Peyer's patch (tissue), 4 donors: ENCODE measurements around the gene PLA2G4E. TPM values are rescaled to one million over a fixed set of nuclear protein-coding genes. Genes with fewer than 3 reads are reported as not detected.

Experiments
- DNase-seq, 3 donors: peaks; one replicate each; pipeline ENCODE4 v3.0.0-alpha.2; 2017 to 2019
- H3K27ac ChIP-seq, 4 donors: fragments of 200-600 bp; sonication (generic); one replicate each; pipeline ENCODE4 v1.5.1; 2016 to 2019
- H3K27me3 ChIP-seq, 2 donors: fragments of 200-600 bp; sonication (generic); one replicate each; pipeline ENCODE4 v1.5.1; 2019
- H3K36me3 ChIP-seq, 3 donors: fragments of 200-600 bp; sonication (generic); one replicate each; pipeline ENCODE4 v1.5.1; 2016 to 2019
- H3K4me1 ChIP-seq, 4 donors: fragments of 200-600 bp; sonication (generic); one replicate each; pipeline ENCODE4 v1.5.1; 2016 to 2019
- H3K4me3 ChIP-seq, 4 donors: fragments of 200-600 bp; sonication (generic); 1 replicate in 3 of 4; 2 replicates in 1 of 4; pipeline ENCODE4 v1.5.1; 2016 to 2019; ENCODE audit warnings: mild to moderate bottlenecking in 1 of 4
- H3K9me3 ChIP-seq, 4 donors: fragments of 200-600 bp; sonication (generic); one replicate each; pipeline ENCODE4 v1.5.1; 2016 to 2019; ENCODE audit warnings: mild to moderate bottlenecking in 1 of 4
- POLR2A ChIP-seq, 2 donors: fragments of 450-650 bp; IDR thresholded peaks; one replicate each; pipeline ENCODE4 v1.5.1; 2017; ENCODE audit warnings: antibody characterized with exemption in 2 of 2, mild to moderate bottlenecking in 2 of 2, moderate library complexity in 2 of 2
- total RNA-seq, 4 donors: library from RNA; depleted of rRNA; stranded (reverse); fragments of >200 nt; gene quantifications; one replicate each; pipeline ENCODE4 v1.1.0, GENCODE V29; 2016
- TF ChIP-seq, protein P1 (sequence below), 6 experiments: fragments of 450-650 bp in 4 of 6; fragments of 200-600 bp in 2 of 6; sonication (generic) in 1 of 6; IDR thresholded peaks; one replicate each; pipeline ENCODE4 v1.5.1; 2017 to 2019; ENCODE audit warnings: antibody characterized with exemption in 6 of 6, mild to moderate bottlenecking in 3 of 6, moderate library complexity in 1 of 6

The PLA2G4E gene
- total RNA-seq, 4 donors from 2014 or later = 1.5 TPM; not detected in 3

DNA sequence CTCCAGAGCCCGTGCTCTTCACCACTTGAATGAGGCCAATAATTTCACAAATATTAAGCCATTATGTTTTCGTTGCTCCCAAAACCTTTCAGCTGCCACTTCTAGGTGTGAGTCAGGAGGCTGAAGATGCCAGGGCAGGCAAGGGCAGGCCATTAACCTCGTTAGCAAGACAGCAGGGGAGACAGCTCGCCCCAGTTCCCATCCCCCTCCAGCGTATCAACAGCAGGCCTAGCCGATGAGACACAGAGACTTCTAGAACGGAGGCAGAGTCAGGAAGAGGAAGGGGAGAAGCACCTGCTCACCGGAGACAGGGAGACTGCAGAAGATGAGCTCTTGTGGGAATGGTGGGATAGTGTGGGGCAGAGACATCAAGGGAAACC, 28.0 kb upstream of the PLA2G4E start:
- Histone ChIP-seq H3K36me3 (no peaks in the 10 kb centered on the region), H3K27me3 (no peaks in the 10 kb centered on the region), H3K4me1 (no peaks in the 10 kb centered on the region), H3K4me3 (no peak overlapping the region), H3K27ac (no peak overlapping the region), H3K9me3 (no peaks in the 10 kb centered on the region)
- TF ChIP-seq, protein P1, sequence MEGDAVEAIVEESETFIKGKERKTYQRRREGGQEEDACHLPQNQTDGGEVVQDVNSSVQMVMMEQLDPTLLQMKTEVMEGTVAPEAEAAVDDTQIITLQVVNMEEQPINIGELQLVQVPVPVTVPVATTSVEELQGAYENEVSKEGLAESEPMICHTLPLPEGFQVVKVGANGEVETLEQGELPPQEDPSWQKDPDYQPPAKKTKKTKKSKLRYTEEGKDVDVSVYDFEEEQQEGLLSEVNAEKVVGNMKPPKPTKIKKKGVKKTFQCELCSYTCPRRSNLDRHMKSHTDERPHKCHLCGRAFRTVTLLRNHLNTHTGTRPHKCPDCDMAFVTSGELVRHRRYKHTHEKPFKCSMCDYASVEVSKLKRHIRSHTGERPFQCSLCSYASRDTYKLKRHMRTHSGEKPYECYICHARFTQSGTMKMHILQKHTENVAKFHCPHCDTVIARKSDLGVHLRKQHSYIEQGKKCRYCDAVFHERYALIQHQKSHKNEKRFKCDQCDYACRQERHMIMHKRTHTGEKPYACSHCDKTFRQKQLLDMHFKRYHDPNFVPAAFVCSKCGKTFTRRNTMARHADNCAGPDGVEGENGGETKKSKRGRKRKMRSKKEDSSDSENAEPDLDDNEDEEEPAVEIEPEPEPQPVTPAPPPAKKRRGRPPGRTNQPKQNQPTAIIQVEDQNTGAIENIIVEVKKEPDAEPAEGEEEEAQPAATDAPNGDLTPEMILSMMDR (IDR thresholded peaks at IDR 0.05) = no peak
- no peak for TF ChIP-seq POLR2A (IDR thresholded peaks at IDR 0.05)
- no peak for DNase-seq

DNA sequence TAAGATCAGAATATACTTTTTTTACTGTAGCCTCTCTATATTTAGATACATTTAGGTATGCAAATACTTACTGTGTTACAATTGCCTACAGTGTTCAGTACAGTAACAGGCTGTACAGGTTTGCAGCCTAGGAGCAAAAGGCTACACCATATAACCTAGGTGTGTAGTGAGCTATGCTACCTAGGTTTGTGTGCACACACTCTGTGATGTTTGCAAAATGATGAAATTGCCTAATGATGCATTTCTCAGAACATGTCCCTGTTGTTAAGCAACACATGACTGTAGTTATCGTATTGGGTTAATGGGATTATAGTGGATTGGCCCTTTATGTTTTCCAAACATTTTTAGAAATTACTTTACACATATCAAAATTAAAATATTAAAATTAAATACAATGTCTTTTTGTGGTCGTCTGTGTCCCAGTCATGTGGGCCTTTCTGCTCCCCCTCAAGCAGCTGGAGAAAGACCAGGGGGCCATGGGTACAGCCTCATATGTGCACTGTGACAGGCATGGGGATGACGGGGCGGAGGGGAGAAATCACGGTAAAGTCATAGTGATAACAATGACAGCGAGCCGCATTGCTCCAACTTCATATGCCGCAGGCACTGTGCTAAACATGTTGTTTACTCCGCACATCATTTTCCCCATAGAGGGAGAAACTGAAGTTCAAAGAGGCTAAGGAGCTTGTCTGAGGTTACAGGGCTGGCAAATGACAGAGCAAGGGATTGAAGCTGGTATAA, 27.4 kb upstream of the PLA2G4E start:
- no peak overlapping the region for H3K4me3 ChIP-seq
- DNase-seq = no peak
- no peaks in the 10 kb centered on the region for H3K27me3 ChIP-seq
- H3K36me3 ChIP-seq = no peaks in the 10 kb centered on the region
- no peaks in the 10 kb centered on the region for H3K9me3 ChIP-seq
- TF ChIP-seq, protein P1 (IDR thresholded peaks at IDR 0.05) = no peak
- no peak for TF ChIP-seq POLR2A (IDR thresholded peaks at IDR 0.05)
- H3K4me1 ChIP-seq = no peaks in the 10 kb centered on the region
- no peak overlapping the region for H3K27ac ChIP-seq

DNA sequence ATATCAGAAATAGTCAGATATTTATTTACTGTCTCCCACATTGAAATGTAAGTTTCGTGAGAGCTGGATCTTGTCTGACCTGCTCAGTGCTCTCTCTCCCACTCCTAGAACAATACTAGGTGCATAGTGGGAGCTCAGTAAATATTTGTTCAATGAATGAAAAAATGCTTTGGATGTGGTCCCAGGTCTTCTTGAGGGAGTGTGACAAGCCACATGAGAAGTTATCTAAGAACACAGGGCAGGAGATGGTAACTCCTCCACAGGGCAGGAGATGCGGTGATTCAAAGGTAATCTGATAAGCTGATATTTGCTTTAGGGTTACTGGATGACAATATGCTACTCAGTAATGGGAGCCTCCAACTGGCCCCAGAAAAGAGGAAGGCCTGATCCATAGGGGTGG, 25.8 kb upstream of the PLA2G4E start:
- Histone ChIP-seq H3K4me3 (no peak overlapping the region), H3K36me3 (no peaks in the 10 kb centered on the region), H3K27ac (no peak overlapping the region), H3K4me1 (no peaks in the 10 kb centered on the region), H3K9me3 (no peaks in the 10 kb centered on the region), H3K27me3 (no peaks in the 10 kb centered on the region)
- no peak for DNase-seq
- no peak for TF ChIP-seq POLR2A (IDR thresholded peaks at IDR 0.05)
- TF ChIP-seq, protein P1 (IDR thresholded peaks at IDR 0.05) = no peak

DNA sequence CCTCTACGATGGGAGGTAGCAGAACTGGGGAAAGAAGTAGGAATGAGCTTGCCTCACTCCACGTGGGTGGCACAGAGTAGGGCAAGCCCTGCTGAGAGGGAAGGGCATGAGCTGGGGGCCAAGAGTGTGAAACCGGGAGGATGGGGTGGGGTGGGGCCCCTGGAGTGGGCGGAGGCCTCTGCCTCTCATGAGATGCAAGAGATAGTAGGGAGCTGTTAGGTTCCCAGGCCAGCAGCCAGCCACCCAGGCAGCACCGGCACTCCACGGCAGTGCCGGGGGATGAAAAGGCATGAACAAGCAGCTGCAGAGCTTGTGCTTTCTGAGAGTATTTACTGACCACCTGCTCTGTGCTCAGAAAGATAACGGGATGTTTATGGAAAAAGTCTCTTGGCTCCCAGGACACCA, 24.4 kb upstream of the PLA2G4E start:
- Histone ChIP-seq H3K27me3 (no peaks in the 10 kb centered on the region), H3K4me1 (no peaks in the 10 kb centered on the region), H3K36me3 (no peaks in the 10 kb centered on the region), H3K4me3 (no peak overlapping the region), H3K27ac (no peak overlapping the region), H3K9me3 (no peaks in the 10 kb centered on the region)
- DNase-seq = no peak
- TF ChIP-seq, protein P1 (IDR thresholded peaks at IDR 0.05) = no peak
- TF ChIP-seq POLR2A (IDR thresholded peaks at IDR 0.05) = no peak

DNA sequence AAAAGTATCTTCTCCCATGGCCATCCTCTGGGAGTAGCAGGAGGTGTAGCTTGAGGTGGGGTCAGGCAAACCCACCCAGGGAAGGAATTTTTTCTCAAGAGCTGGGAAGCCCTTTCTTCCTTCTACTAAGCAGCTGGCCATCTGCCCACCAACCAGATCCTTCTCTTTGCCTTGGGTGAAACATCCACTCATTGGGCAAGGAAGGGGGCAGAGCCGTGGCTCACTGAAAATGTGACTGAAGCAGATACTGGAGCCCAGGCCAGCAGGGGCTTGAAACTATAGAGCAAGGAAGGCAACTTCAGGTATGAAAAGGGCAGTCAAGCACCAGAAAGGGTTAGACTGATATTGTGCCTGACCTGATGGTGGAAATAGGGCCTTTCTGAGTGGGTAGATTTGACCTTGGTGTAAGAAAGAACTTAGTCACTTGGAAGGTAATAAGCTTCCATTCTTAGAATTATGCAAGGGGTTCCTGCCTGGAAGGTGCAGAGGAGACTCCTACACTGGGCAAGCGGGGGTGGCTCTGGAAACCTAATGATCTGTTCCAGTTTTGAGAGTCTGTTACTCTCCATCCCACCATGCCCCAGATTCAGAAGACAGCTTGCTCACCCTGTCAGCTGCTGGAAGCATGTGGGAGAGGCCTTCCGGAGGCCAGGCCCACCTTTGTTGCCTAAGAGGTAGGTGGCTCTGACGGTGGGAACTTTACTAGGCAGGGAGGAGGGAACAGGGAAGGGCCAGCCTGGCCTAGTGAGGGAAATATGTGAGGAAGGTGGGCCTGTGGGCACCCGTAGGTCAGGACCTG, 22.0 kb upstream of the PLA2G4E start:
- H3K4me1 ChIP-seq = no peaks in the 10 kb centered on the region
- no peaks in the 10 kb centered on the region for H3K36me3 ChIP-seq
- no peaks in the 10 kb centered on the region for H3K9me3 ChIP-seq
- no peak overlapping the region for H3K4me3 ChIP-seq
- no peaks in the 10 kb centered on the region for H3K27me3 ChIP-seq
- no peak overlapping the region for H3K27ac ChIP-seq
- no peak for DNase-seq
- no peak for TF ChIP-seq POLR2A (IDR thresholded peaks at IDR 0.05)
- TF ChIP-seq, protein P1 (IDR thresholded peaks at IDR 0.05) = no peak
